Measurements from ENCODE around the gene RBM45.
"Not testable (repeated sequence)": the region's sequence is repeated elsewhere in the genome, so short reads cannot be mapped to it uniquely, and the experiment has no call there.

Gene RBM45, protein sequence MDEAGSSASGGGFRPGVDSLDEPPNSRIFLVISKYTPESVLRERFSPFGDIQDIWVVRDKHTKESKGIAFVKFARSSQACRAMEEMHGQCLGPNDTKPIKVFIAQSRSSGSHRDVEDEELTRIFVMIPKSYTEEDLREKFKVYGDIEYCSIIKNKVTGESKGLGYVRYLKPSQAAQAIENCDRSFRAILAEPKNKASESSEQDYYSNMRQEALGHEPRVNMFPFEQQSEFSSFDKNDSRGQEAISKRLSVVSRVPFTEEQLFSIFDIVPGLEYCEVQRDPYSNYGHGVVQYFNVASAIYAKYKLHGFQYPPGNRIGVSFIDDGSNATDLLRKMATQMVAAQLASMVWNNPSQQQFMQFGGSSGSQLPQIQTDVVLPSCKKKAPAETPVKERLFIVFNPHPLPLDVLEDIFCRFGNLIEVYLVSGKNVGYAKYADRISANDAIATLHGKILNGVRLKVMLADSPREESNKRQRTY

DNA sequence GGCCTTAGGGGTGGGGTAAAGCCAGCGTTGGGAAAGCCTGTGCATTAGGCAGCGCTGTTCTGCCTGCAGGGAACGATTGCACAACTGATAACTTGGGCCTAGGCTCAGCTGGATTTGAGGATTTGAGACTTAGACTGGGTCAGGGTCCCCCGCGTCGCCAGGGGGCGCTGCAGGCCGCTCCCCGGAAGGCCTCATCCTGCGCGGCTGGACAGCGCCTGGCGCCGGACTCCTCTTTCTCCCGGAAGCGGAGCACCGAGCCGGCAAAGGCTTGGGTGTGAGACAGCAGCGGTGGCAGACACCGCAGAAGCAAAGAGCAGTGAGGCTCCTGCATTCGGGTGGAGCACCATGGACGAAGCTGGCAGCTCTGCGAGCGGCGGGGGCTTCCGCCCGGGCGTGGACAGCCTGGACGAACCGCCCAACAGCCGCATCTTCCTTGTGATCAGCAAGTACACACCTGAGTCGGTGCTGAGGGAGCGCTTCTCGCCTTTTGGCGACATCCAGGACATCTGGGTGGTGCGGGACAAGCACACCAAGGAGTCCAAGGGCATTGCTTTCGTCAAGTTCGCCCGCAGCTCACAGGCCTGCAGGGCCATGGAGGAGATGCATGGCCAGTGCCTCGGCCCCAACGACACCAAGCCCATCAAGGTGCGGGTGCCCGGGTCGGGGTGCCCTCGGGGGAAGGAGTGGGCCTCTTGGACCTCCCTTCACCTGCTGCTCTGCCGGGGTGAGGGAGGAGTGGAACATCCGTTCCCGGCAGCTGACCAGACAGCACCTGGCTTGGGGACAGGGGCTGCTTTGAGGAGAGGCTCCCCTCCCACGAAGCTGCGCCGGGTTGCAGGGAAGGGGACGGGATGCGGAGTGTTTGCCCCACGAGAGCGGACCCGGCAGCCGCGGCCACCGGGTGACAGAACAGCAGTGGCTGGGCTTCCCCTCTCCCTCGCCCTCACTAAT lies at the start of gene RBM45:
Gene RBM45, plus strand, starts transcription at position 236 of the 951 bp plus-strand sequence. Its CDS starts 110 bp downstream, at position 346.
- in situ Hi-C loops (cut with MboI; ENCODE audit: low sequenced_read_pairs) = no loop called here

DNA sequence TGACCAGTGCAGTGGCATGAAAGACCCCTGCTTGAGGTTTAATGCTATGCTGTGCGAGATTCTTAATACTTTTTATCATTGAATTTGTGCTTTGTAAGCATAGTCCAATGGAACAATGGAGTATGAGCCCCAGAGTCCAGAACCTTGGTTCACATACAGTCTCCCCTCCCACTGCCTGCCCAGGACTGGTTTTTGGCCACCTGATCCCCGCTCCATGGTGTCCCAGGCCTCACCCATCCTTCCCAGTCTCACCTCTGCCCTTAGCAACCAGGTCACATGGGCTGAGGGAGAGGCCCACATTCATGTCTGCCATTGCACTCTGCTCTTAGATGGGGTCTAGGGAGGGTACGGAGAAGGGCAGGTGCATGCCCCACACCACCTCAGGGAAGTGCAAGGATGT lies 45.9 kb upstream of the RBM45 start:
- in situ Hi-C loops (cut with MboI; ENCODE audit: low sequenced_read_pairs) = no loop called here

DNA sequence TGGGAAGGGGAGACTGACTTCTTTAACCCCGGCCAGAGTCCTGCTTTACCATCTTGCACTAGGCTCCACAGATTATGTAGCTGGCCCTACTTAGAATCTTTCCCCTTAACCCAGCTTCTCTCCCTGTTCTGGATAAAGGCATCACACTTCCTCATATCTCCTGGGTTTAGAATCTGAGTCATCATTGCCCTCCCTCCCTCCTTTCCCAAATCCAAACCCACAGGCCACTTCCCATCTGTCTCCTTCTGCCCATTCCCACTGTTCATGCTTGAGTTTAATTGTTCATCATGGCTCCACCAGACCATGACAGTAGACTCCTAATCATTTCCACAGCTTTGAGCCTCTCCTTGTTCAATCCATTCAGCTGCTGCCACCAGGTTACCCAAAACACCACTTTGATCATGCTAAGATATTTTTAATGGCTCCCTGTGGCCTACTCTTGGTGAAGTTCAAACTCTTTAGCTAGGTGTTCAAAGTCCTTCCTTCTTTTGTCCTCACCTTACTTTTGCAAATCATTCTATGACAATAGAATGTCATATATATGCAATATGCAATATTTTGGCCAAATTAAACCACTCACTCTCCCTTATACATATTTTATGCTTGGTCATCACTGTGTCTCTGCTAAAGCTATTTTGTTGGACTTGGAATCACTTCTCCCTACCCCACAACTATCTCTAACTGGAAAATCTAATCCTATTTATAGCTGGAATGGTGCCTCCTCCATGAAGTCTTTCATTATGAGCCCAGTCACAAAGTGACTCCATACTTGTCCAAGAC lies 45.2 kb upstream of the RBM45 start:
- in situ Hi-C loops (cut with MboI; ENCODE audit: low sequenced_read_pairs) = no loop called here

DNA sequence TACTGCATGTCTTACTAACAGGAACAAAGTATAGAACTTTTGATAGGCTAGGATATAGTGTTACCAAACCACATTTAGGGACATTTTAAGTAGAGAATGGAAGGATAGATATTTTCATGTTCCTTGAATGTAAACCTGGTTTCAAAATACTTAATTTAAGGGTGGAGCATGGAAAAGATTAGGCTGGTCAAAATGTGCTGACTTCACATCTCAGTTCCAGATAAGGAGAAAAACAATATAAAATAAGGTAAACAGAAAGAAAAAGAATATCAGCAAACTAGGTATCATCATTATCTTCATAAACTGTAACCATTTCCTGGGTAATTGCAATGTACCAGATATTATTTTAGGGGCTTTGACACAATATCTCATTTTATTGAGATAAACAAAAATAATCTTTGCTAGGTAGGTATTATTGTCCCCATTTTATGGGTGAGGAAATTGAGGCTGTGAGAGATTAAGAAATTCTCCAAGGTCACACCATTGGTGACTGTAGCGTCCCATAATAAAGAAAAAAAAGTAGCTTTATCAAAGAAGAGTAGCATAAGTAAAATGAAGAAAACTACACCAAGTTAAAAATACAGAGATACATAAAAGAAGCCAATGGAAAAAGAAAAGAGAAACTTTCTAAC lies 43.3 kb upstream of the RBM45 start:
- in situ Hi-C loops (cut with MboI; ENCODE audit: low sequenced_read_pairs) = no loop called here

DNA sequence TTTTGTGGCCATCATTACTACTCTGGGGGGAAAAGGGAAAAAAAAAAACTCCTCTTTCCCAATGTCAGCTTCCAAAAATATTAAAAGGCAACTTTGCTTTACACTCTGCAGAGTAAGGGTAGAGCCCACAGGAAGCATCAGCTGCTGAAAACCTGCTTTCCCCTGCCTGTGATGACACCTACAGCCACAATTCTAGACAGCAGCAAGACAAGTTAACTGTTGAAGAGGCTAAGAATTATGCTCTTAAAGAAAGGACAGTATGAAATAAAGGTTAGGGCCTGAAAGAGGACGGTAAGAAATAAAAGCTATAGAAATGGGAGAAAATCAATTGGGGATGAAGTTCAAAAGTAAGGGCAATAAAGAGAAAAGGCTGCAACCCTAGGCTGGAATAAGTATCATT lies 42.7 kb upstream of the RBM45 start:
- in situ Hi-C loops (cut with MboI; ENCODE audit: low sequenced_read_pairs) = no loop called here

DNA sequence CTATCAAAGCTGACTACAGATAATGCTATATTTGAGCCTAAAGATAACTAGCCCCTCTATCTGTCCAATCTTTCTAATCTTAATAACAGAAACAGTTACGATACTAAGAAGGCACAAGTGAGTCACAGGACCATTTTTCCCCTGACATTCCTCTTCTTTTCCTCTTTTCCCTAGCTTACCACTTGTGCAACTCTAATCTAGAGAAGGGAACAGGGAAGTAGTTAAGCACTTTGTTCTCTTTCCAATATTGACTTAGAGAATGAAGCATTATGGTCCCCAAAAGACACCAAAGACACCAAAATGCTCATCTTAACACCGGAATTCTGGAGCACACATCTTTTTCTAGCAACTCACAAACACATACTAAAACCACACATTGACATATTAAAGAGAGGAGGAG lies 41.4 kb upstream of the RBM45 start:
- in situ Hi-C loops (cut with MboI; ENCODE audit: low sequenced_read_pairs) = no loop called here

DNA sequence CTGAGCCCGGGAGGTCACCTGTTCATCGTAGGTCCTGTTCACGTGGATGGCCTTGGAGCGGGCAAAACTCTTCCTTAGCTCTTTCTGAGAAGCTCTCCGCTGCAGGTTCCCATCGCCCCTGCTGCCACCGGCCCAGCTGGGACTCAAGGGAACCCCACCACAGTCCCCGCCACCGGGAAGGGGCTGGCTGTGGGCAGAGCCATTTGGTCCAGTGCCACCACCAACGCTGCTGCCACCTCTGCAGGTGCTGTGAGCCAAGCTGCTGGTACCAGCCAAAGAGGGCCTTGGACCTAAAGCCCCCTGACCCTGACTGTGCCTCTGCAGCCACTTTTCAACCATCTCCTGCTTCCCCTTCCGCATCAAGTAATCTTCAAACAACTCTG lies 40.2 kb upstream of the RBM45 start:
- in situ Hi-C loops (cut with MboI; ENCODE audit: low sequenced_read_pairs) = no loop called here

DNA sequence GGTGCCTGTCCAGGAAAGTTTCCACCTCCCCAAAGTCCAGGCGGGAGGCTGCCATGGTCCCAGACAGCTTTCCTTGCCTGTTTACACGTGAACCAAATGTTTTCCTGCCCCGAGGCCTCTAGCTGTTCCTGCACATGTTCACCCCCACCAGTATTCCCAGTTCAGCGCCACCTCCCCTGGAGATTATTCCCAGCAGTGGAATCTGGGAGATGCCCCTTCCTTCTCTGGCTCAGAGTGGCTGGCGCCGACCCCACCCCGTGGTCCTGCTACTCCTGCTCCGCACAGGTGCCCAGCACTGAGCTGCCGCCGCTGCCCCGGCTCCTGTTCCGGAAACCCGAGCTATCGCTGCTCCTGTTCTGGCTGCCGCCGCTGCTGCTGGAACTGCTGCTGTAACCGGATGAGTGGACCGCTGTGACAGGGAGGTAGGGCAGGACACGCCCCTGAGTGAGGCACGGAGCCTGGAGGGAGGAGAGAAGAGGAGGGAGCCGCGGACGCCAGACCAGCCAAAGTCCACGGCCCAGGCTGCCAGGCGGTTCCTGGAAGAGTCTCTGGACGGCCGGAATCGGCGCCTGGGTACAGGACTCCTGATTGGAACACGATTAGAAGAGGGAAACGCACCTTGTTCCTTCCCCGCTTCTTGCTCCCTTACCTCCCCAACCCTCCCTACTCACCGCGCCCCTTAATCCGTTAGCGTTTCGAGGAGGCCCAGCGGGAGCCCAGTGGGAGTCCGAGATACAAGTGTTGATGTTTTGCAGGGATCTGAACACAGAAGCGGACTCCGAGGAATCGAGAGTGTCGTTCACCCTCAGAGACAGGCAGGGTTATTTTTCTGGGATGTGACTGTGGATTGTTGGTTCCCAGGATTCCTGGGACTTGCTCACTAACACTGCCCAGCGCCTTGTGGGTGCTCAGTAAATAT lies 39.6 kb upstream of the RBM45 start, which contains the start of gene PDE11A:
Gene PDE11A, minus strand, starts transcription at position 395 of the 919 bp plus-strand sequence. Its CDS starts 340 bp downstream, at position 55.
- in situ Hi-C loops (cut with MboI; ENCODE audit: low sequenced_read_pairs) = no loop called here

DNA sequence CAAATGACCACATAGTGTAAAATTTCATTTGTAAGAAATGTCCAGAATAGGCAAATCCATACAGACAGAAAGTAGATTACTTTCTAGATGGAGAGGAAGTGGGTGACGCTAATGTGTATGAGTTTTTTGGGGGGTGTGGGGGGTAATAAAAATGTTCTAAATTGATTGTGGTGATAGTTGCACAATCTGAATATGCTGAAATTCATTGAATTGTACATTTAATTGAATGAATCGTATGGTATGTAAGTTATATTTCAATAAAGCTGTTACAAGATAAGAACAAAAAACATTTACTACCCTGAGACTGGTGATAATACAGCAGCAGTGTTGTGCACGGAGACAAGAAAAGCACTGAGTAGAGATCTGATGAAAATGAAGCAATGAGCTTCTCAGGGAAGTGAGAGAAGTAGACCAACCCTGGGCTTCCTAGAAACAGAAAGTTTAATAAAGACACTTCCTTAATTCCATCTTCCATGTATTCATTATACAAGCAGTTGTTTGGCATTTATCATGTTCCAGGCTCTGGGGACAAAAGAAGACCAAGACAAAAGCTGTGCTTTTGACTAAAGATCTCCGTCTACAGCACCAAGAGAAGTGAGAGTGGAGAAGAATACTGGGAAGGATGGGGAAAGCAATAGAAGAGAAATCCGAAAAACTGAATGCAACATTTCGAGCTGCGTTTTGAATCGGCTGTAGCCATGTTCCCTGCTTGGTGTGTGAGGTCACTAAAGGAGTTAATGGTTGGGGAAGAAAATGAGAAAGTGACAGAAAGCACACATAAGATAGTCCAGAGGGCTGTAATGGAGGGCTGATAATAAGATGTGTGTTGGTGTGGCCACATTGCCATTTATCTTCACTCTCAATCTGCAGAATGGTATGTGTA lies 37.9 kb upstream of the RBM45 start:
- in situ Hi-C loops (cut with MboI; ENCODE audit: low sequenced_read_pairs) = no loop called here

DNA sequence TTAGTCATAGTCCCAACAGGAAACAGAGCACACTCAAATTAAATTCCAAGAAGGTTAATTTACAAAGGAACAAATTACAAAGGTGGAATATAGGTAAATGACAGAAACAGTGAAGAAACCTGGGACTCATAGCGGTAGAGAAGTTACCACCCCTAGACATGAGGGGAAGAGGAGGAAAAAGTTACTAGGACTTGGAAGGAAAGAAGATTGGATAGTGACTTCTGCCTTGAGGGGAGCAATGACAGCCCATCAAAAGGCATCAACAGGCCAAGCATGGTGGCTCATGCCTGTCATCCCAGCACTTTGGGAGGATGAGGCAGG lies 37.3 kb upstream of the RBM45 start:
- in situ Hi-C loops (cut with MboI; ENCODE audit: low sequenced_read_pairs) = no loop called here

DNA sequence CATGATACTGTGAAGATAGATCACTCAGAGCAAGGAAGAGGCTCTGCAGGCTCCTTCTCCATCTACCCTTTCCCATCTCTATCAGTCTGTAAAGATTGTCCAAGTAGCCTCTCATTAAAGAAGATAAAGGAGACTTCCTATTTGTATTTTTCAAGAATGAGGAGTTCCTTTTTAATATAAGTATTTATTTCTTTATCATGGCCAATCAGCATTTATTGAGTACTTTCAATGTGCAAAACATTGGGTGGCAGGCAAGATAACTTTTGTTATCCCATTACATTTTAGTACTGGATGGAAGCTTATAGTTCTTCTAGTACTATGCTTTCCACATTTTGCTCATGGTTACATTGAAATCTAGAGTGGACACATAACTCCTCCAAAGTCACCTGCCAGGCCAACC lies 36.1 kb upstream of the RBM45 start:
- in situ Hi-C loops (cut with MboI; ENCODE audit: low sequenced_read_pairs) = no loop called here

DNA sequence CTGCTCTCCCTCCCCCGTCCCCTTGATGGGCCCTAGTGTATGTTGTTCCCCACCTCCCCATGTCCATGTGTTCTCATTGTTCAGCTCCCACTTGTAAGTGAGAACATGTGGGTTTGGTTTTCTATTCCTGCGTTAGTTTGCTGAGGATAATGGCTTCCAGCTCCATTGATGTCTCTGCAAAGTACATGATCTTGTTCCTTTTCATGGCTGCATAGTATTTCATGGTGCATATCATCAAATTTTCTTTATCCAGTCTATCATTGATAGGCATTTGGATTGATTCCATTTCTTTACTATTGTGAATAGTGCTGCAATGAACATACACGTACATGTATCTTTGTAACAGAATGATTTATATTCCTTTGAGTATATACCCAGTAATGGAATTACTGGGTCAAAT lies 33.0 kb upstream of the RBM45 start:
- in situ Hi-C loops (cut with MboI; ENCODE audit: low sequenced_read_pairs) = not testable (repeated sequence)

DNA sequence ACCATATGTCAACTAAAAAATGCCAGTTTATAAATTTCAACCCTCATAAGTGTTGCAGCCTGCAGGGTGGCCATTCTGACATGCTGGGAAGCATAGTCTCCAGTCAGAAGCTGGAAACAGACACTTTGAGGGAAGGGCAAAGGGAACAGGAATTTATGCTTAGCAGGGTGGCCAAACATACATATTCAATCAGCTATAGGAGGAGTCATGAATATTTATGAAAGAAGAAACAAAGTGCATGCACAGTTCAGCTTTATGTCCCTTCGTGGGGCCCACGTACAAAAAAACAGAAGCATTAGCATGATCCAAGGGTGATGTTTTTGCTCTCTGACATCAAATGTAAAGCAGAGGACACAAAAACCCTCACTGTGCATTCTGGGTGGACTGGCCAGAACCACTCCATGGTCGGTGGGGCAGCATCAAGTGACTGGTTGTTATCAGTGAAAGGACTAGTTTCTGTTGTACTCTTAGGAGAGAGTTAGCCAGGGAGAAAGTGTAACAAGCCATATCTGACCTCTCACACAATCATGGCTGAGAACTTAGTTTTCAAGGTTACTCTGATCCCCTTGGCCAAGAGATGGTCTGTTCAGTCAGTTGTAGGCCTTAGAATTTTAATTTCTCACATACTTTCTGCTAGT lies 29.7 kb upstream of the RBM45 start:
- in situ Hi-C loops (cut with MboI; ENCODE audit: low sequenced_read_pairs) = no loop called here

DNA sequence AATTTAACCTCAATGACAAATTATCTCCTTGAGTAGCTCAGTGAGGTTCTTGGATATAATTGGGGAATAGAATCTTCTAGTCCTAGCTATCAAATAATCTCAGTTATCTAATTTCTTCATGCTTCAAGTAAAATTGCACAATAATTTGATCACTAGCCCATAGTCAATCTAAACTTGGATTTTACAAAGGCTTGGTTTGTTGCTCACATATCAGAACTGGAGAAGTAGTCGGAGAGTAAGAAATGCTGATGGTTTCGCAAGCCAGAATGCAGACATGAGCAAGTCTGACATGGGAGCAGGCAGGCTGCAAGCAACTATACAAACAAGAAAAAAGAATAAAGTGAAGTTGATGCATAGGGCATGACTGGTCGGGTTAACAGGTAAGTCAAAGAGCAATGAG lies 28.0 kb upstream of the RBM45 start:
- in situ Hi-C loops (cut with MboI; ENCODE audit: low sequenced_read_pairs) = no loop called here

DNA sequence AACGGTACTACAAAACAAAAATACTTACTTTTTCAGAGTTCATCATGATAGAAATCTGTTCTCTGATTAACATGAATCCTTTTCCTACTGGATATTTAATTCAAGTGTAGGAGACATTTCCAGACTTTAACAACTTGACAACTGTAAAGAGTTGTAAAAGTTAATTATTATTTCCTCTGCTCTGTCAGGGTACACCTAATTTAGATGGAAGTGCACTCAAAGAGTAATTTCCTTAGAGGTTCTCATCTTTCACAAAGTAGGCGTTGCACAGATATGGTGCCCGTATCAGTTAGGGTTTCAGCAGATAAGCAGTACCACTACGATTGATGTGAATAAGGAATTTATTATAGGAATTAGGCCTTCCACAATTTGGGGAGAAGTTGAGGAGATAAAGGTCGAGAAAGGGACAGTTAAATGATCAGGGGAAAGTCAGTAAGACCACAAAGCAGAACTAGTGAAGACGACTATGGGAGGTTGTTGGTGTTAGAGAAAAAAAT lies 23.4 kb upstream of the RBM45 start:
- in situ Hi-C loops (cut with MboI; ENCODE audit: low sequenced_read_pairs) = no loop called here

DNA sequence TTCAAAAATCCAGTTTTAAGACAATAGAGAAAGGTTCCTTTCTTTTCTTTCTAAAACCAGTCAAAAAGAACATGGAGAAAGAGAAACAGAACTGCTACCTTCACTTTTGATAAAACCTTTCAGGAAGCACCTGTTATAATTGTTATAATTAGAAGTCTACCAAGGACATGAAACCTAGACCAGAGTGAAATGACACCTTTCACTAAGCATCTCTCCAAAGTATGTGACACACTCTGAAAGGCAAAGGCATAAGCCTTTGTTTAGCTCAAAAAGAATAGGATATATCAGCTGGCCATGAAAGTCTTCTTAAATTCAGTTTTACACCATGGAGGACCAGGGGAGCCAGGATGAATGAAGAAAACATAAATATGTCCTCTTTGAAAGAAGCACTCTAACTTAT lies 18.8 kb upstream of the RBM45 start:
- in situ Hi-C loops (cut with MboI; ENCODE audit: low sequenced_read_pairs) = no loop called here

DNA sequence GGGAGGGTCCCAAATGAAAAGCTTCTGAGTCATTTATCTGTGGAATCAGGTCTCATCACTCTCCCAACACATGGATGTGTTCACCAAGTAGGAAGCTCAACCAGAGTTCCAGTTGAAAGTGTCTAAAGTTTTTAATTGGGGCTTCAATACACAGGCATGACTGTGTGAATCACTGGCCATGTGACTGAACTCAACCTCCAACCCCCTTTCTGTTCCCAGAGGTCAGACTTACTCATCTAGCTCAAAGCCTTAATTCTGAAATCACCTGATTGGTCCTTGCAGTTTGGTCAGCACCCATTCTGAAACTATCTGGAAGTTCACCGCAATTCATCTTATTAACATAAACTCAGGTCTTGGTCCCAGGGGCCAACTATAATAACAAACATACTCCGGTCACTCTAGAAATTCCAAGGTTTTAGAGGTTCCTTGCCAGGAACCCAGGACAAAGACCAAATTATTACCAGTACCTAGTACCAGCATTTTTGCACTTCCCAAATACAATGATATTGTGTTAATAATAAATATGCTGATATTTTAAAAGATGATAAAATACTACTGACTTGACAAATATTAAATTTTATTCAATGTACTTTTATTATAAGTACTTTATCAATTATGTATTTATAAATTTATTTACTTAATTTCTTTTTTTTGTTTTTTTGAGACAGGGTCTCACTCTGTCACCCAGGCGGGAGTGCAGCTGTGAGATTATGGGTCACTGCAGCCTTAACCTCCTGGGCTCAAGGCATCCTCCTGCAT lies 10.7 kb upstream of the RBM45 start:
- in situ Hi-C loops (cut with MboI; ENCODE audit: low sequenced_read_pairs) = no loop called here

All from HL-60/S4 (cell line).